Lower leg skin (tissue), 3 donors: ENCODE results near the gene SCN1B.

Experiments used
- POLR2A ChIP-seq, 2 donors: fragments of 450-650 bp; IDR thresholded peaks; one replicate each; pipeline ENCODE4 v1.6.1; 2016 to 2017; ENCODE audit warnings: antibody characterized with exemption in 2 of 2, mild to moderate bottlenecking in 1 of 2, moderate library complexity in 1 of 2
- TF ChIP-seq, protein P1 (sequence below), 3 donors: fragments of 450-650 bp; IDR thresholded peaks; one replicate each; pipeline ENCODE4 v1.5.1; 2016; ENCODE audit warnings: antibody characterized with exemption in 3 of 3, mild to moderate bottlenecking in 3 of 3, moderate library complexity in 2 of 3

DNA sequence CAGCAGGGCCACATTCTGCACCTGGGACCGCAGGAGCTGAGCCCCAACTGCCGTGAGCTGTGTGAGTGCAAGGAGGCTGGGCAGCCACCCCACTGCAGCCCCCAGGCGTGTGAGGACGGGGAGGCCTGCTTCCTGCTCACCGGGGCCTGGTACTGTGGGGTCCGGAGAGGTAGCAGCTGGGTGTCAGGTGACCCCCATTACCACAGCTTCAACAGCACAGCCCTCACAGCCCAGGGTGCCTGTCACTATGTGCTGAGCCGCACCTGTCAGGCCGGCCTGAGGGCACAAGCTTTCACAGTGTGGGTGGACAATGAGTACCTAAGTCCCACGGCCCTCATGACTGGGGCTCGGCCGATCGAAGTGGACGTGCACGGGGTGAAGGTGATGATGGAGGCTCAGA is 49.6 kb downstream of the SCN1B start:
- TF ChIP-seq, protein P1, sequence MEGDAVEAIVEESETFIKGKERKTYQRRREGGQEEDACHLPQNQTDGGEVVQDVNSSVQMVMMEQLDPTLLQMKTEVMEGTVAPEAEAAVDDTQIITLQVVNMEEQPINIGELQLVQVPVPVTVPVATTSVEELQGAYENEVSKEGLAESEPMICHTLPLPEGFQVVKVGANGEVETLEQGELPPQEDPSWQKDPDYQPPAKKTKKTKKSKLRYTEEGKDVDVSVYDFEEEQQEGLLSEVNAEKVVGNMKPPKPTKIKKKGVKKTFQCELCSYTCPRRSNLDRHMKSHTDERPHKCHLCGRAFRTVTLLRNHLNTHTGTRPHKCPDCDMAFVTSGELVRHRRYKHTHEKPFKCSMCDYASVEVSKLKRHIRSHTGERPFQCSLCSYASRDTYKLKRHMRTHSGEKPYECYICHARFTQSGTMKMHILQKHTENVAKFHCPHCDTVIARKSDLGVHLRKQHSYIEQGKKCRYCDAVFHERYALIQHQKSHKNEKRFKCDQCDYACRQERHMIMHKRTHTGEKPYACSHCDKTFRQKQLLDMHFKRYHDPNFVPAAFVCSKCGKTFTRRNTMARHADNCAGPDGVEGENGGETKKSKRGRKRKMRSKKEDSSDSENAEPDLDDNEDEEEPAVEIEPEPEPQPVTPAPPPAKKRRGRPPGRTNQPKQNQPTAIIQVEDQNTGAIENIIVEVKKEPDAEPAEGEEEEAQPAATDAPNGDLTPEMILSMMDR (IDR thresholded peaks at IDR 0.05), result no peak
- no peak for TF ChIP-seq POLR2A (IDR thresholded peaks at IDR 0.05)
